Effector CD4-positive, alpha-beta T cell (primary cell): ENCODE results near the gene NPHP4.

Source experiments
- DNase-seq: peaks from one replicate; pipeline ENCODE4 v3.0.0-alpha.2; 2020

The NPHP4 gene

DNA sequence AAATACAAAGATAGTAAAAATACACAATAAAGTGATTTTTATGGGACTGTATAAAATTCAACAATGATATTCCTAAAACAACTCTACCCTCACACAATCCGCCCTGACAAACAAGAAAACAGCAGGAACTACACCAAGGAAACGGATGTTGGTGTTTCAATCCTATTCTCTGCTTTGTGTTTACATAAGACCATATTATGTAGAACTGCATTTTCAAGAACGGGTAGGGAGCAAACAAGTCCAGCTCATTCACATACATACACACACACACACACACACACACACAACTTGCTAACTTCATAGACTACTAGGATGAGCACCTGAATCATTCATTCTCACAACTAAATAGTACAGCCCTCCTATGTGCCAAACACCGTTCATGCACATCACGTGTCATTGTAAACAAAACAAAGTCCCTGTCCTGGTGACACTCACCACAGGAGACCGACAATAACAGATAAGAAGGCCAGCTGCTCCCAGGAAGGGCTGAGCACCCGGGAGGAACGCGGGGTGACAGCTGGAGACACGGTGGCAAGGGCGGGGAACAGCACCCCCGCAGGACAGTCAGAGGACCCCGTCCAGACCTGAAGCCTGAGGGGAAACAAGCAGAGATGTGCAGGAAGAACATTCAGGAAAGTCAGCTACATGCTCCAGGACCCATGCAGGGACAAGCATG lies 43.0 kb downstream of the NPHP4 start:
- no peak for DNase-seq

DNA sequence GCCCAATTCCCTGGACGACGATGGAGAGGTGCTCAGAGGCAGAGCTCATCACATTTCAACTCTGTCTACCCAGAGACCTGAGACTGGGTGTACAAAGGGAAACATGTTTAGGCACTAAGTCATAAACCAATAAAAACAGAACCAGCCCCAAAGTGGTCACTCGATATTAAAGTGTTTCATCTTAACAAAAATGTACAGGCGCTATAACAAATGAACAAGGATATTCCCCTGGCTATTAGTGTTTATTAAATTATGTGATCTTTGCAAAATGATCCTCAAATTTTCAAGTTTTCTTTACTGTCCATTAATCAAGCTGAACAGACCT lies 43.6 kb downstream of the NPHP4 start:
- DNase-seq = no peak

DNA sequence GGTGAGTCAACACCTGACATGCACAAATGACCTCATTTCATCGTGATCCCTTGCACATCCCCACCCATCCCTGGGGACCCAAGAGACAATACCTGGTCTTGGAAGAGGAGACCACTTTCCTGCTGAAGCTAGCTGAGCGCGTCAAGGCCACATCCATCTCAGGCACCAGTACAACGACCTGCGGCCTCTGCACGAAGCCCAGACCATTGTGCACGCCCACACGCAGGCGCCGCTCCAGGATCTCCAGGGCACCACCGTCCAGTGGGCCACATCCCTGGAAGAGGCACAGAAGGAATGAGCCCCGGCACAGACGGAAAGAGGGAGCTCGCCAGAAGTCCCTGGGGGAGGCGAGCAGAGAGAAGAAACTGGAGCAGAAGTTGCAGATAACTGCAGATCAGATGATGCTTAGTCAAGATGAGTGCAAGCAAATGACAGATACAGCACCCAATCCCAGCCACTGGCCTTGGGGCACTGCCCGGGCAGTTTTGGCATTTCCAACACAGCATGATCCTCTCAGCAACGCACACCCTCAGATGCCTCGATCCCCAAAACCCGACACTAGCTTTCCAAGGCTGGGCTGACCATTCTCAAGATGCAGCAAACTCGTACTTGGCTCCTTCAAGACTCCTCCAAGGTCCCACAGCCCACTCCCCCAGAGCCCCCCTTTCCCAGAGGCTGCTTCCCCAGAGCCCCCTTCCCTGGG lies 44.1 kb downstream of the NPHP4 start:
- no peak for DNase-seq

DNA sequence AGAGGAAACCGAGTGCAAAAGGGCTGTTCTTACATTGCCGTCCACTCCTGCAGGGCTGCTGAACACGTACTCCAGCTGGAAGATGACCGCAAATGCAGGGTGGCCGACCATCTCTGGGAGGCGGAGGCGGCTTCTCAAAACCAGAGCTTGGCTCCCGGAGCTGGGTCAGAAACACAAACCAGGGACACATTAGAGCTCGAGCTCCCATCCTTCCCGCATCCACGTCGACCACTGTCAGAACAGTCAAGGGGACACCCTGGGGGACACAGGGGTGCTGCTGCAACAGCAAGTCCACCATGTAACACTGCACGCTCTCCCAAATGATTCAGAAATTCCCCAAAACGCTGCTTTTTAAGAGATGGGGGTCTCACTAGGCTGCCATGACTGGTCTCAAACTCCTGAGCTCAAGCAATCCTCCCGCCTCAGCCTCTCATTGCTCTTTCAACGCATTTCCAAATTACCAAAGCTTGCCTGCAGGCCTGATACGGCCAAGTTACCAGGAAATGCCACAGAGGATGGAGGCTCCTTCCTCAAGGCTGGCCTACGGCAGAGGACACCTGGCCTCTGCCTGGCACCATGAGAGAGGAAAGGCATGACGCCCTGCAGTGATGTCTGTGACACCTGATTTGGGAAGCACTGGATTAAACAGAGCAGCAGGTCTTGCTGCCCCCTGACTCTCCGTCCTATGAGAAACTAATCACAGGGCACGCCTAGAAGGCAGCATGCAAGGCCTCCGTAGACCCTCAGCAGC lies 45.0 kb downstream of the NPHP4 start:
- no peak for DNase-seq

DNA sequence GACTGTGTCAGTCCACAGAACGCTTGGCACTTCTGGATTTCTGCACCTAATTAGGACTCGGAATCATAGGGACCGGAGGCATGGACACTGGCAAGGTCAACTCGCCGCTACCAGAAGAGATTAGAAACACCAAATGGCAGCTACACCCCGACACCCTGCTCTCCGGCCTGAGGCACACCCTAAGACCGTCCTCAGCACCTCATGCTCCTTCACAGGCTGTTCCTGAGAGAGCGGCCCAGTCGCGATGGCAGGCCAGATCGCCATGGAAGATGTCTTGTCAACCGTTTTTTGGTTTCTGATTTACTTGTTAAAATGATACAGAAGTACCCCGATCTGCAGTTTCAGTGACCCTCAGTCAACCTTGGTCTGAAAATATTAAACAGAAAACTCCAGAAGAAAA lies 46.8 kb downstream of the NPHP4 start:
- no peak for DNase-seq

DNA sequence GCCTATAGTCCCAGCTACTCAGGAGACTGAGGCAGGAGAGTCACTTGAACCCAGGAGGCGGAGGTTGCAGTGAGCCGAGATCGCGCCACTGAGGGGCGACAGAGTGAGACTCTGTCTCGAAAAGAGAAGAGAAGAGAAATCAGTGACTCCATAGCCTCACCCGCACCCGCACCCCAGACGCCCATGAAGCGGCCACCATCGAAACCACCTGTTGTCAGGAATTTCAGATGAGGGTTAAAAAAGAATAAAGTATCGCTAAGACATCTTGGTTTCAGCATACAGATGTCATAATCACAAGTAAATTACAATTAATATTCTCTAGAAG lies 47.4 kb downstream of the NPHP4 start:
- no peak for DNase-seq

DNA sequence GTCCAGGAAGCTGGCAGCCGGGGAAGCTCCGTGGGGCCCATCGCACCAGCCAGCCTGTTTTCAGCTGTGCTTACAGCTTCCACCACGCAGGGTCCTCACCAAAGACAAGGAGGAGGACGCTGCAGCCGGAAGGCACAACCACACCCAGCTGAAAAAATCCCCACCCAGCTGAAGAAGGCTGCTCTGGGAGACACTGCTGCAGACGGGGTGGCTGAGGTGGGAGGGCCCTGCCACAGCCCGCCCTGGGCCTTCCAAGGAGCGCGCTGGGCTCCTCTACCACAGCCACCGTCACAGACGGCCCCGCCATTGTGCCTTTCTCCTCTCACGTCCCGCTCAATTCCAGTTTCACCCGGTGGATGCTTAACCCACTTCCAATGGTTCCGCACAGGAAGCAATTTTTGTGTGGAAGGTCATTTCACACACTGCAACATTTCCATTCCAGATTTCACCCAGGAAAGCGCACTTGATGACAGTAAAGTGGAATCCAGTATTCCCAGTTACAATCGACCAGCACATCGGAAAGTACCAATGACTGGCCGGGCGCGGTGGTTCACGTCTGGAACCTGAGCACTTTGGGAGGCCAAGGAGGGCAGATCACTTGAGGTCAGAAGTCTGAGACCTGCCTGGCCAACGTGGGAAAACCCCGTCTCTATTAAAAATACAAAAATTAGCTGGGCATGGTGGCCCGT lies 47.9 kb downstream of the NPHP4 start:
- no peak for DNase-seq

DNA sequence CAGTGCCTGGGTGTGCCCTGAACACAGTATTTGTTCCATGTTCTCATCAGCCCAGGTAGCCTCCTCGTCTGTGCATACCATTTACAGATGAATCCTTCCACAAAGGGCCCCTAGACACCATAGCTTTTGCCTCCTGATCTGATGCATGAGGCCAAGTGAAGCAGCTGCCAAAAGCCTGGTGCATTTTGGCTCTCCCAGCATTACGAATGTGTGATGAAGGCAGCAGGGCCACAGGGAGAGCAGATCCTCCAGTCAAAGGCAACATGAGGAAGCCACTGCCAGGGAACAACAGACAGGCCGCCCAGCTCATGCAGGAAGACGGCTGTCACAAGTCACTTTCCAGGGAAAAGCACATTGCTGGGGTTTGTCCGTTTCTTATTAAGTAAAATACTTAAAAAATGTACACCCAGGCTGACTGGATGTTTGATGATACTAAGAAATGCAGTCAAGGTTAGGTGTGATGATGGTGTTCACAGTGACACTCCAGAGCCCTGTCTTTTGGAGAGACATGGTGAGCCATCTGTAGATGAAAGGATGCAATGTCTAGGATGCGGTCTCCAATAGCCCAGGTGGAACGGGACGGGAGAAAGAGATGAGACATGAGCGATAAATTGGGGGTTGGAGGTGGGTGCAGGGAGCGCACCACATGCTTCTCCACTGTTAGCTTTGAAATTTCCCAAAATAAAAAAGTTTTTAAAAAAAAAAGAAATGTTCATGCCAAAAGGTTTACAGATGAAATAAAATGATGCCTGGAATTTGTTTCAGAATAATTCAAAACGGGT lies 48.7 kb downstream of the NPHP4 start:
- DNase-seq = no peak

DNA sequence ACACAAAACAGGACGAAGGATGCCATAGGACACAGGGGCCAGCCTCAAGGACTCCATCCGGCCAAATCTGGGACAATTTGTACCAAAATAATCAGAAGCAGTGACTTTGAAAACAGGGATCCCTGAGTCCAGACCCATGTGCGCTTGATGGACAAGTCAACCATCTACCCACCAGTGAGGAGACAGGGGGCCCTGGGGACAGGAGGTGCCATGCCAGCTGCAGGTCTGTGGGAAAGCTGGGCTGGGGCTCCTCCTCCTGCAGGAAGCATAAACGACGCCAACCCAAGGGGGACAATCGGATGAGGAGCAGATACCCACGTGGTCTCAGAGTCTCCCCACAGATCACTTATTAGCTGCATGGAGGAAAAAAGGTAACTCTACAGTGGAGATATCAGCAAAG lies 50.6 kb downstream of the NPHP4 start:
- no peak for DNase-seq

DNA sequence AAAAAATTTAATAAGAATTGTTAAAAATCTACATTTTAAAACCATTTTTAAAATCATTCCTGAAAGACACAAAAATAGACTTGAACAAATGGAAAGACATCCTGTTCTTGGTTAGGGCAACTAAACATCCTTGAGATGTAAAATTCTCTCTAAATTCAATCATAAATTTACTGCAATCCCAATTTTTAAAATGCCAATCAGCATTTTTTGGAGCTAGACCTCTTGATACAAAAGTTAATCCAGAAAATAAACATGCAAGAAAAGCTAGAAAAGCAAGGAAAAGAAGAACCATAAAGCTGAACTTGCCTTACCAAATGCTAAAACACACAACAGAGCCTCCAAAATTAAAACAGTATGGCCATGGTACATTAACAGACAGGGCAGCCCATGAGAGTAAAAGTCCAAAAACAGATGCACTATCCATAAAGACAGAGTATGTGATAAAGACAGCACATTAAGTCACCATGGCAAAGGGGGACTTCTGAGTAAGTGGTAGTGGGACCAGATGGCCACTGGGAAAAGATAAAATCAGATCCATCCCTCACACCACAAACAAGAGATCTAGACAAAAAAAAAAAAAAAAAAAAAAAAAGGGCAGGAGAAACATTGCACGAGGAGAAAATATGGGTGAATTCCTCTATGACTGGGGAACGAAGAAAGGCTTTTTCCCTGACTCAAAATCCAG lies 51.4 kb downstream of the NPHP4 start:
- no peak for DNase-seq

DNA sequence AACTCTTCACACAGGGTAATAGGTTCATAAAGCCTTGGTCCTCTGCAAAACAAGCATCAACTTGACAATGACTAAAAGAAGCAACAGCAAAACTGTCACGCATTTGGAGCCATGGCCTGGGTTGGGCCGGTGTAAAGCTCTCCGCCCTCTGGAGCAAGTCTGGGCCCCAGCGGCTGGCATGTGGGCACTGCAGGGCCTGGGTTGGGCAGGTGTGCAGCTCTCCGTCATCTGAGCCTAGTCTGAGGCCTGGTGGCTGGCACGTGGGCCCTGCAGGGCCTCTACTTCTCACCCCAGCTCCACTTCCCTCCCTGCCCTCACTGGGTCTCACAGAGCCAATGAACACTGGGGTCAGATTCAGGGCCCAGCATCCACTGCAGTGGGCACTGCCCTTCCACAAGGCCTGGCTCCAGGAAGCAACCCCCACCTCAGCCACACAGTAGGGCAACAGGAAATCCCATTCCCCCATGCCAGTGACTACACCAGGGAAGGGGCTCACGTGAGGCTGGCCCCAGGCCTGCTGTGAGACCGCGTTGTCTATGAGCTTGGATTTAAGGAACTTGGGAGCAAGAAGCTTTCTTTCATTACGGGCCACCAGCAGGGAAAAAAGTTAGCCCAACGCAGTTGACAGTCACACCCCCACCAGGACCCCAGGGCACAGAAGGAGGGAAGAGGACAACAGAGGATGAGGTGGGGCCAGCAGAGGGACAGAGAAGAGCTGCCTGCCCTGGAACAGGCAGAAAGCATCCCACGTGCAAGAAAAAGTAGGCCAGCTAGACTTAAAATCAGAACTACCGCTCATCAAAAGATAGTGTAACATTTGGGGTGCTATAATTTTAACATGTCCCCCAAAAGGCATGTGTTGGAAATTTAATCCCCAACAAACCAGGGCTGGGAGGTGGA lies 52.7 kb downstream of the NPHP4 start:
- no peak for DNase-seq

DNA sequence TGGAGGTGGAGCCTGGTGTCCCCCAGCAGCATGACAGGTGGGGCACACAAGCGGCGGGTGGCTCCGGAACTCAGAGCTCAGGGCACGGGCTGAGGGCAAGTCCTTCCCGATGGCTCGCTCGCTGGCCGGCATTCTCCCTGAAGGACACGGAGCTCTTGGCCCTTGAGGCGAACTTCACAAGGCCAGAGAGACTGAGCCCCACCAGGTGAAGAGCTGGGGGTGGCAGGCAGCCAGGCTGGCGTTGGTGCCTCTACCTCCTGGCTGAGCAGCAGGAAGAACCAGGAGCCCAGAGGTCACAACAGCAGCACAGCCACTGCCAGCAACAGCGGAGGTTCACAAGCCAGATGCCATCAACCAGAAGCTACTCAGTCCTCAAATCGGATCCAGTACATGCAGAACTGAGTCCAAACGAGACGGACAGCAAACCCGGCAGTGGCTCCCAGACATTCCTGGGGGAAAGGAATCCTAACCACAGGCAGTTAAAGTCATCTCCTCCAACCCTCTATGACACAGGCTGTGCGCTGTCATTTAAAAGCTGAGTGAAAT lies 54.1 kb downstream of the NPHP4 start:
- DNase-seq = no peak

DNA sequence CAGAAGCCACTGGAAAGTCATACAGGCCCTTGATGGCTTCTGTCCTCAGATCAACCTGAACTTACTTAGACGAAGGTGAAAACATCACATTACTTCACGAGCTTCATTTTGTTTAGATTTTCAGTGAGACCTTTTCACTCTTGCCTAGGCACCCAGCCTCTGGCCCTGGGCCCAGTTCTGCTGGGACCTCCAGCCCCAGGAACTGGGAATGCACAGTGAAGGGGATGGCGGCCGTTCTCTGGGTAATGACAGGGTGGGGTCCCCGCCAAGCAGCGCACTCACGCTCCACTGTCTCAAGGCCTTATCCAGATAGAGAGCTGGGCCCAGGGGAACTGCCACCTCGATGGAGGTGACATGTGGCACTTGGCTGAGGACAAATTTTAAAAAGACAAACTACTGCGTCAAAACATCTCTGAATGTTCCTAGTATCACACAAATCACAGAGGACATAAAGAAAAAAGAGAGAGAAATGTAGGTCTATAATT lies 54.8 kb downstream of the NPHP4 start:
- DNase-seq = no peak

DNA sequence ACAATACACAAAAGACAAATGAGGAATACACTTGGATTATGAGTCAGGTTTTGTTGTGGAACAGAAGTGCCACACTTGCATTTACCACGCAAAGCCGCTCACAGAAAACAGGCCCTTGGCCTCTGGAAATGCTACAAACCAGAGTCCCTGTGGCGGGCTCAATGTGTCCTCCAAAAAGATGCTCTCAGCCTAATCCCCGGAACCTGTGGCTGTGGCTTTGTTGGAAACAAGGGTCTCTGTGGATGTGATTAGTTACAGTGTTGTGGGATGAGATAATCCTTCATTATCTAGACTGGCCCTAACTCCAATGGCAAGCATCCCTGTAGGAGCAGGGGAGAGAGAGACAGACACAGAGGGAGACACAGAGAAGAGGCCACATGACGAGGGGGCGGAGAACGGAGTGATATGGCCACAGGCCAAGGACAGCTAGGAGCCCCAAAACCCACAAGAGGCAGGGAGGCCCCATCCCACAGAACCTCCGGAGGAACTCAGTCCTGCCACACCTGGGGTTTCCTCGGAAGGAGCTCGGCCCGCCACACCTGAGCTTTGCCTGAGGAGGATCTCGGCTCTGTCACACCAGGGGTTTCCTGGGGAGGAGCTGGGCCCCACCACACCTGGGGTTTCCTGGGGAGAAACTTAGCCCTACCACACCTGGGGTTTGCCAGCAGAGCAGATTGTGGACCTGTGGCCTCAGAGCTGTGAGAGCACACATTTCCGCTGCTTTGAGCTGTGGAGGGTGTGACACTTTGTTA lies 55.4 kb downstream of the NPHP4 start:
- DNase-seq = no peak

DNA sequence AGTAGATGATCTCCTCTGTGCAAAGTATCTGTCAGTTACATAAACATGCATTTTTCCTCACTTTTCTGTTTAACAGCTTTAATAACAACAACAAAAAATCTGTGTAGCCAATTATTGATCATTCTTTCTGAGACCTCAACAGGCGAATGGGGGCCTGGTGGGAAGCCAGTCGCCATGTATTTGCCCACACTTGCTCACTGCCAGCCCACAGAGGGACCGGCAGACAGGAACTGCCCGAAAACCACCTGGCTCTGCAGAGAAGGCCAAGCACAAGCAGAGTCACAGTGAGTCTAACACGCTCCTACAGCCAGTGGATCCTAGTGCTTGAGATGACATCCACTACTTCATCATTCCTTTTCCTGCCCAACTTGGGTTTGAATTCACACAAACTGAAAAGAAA lies 56.1 kb downstream of the NPHP4 start:
- DNase-seq = no peak

DNA sequence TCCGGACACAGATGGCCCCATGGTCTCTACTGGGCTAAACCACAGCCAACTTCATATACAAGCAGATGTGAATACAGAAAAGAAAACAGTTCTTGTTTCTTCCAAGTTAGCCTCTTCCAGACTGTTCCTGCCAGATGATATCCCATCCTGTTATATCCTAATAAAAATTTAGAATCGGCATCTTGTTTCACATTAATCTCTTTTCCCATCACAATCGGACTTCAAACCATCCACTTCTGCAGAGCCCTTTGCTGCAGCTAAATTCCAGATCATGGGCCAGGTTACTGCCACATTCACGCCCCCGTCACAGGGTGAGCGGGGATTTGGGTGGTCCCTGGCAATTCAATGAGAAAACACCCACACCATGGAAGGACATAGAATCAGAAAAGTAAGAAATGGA lies 57.2 kb downstream of the NPHP4 start:
- no peak for DNase-seq

DNA sequence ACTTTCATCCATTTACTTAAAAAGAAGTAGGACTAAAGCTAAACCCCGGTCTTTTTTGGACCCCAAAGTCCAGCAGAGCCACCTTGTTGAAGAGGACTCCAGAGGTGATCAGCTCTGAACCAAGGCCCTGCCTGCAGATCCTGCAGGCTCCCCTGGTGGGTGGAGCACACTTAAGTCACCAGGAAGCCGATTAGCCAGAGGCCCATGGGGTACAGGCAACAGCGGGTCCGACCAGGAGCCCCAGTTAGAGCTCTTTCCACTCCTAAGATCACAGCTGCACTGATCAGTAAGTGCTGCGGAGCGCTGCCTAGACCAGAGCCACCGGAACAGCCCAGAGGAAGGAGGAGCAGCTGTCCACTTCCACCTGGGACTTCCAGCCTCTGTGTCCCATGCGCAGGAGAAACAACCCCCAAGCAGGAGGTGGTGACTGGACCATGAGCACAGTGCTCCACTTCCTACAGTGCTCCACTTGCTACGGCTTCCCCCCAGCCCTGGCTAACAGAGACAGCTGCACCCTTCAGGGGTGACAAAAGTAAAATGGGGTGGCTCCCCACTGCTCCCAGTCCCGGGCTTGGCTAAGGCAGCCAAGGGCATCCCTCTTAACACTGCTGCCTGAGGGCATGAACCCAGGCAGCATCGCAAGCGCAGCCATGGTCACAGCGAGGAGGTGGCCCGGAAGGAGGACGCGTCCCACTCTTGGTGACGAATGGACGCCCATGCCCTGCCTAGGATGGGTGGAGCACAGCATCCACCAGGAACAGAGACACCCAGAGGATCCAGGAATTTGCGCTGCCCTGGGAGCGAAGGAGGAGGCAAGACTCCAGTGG lies 58.0 kb downstream of the NPHP4 start:
- DNase-seq = no peak

DNA sequence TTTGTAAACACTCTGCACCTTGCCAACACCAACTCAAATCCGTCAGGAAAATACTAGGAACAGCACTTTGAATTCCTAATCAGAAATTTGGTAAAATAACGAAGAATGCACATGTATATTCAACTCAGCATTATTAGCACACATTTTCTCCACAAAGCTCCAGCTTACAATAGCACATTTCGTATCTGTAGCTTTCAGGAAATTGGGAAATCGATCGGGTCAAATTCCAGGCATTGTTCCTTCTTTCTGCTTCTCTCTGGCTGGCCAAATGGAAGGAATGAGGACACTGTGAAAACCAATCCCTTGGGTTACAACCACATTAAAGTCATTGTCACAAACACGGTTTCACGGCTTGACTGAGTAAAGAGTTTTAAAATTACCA lies 58.6 kb downstream of the NPHP4 start:
- no peak for DNase-seq

DNA sequence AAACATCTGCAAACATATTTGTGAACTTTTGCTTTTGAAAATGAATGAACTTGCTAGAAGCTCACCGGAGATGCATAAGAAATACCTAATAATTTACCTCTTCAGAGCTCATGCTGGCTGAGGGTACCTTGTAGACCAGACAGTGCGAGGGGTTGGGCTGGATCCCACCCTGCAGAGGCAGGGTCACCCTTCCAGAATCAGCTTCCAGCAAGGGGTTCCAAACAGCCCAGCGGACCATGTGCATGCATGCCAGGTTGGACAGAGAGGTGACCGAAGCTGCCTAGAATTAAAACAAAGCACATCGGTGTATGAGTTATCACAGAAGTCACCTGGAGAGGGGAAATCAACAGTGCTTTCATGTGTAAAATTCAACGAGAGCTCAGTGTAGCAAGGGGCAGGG lies 59.2 kb downstream of the NPHP4 start:
- no peak for DNase-seq
